Measurements from ENCODE around the gene PGM2L1.
"Not testable (repeated sequence)": the region's sequence is repeated elsewhere in the genome, so short reads cannot be mapped to it uniquely, and the experiment has no call there.

DNA sequence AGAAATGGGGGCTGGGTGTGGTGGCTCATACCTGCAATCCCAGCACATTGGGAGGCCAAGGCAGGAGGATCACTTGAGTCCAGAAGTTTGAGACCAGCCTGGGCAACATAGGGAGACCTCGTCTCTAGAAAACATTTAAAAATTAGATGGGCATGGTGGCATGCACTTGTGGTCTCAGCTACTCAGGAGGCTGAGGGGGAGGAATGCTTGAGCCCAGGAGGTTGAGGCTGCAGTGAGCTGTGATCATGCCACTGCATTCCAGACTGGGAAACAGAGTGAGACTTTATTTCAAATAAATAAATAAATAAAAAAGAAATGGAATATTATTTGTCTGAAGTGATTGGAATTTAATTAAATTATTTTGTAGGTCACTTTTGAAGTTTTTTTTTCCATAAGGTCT is 18.7 kb upstream of the PGM2L1 start:
- not testable (repeated sequence) for TF ChIP-seq CTCF (IDR thresholded peaks at IDR 0.05); EZH2 (IDR thresholded peaks at IDR 0.05; ENCODE audit: borderline replicate concordance, insufficient read depth, low read depth, low read length, poor library complexity, severe bottlenecking)

Measured in B cell (primary cell).